HEK293T (cell line): ENCODE measurements around the gene ZNF415.

Source experiments
- CTCF ChIA-PET: fragments of 350-600 bp; formaldehyde crosslinking; extraction: SDS; loops from one replicate; lab custom pipeline; 2021; ENCODE audit warnings: antibody characterized with exemption, inconsistent platforms; lab: Yijun Ruan, JAX
- POLR2A ChIA-PET: fragments of 350-600 bp; formaldehyde crosslinking; extraction: SDS; loops from one replicate; lab custom pipeline; 2020; ENCODE audit warnings: antibody characterized with exemption, inconsistent platforms; lab: Yijun Ruan, JAX
- DNase-seq: peaks from one replicate; pipeline ENCODE4 v3.0.0; 2012; ENCODE audit warnings: mixed read lengths; ENCODE audit errors: extremely low spot score
- BHLHE40 ChIP-seq: fragments of 450-650 bp; IDR thresholded peaks from 2 replicates; pipeline ENCODE4 v1.6.1; 2016; ENCODE audit warnings: mild to moderate bottlenecking, moderate library complexity, borderline replicate concordance
- ELF4 ChIP-seq: fragments of 450-650 bp; IDR thresholded peaks from 2 replicates; pipeline ENCODE4 v1.6.1; 2017; ENCODE audit warnings: antibody characterized with exemption
- FOXA1 ChIP-seq: fragments of 450-650 bp; IDR thresholded peaks from 2 replicates; pipeline ENCODE4 v1.6.1; 2016; ENCODE audit warnings: mild to moderate bottlenecking
- FOXK2 ChIP-seq: fragments of 450-650 bp; IDR thresholded peaks from 2 replicates; pipeline ENCODE4 v1.6.1; 2016; ENCODE audit warnings: mild to moderate bottlenecking
- FOXM1 ChIP-seq: fragments of 450-650 bp; IDR thresholded peaks from 2 replicates; pipeline ENCODE4 v1.6.1; 2017; ENCODE audit warnings: mild to moderate bottlenecking, borderline replicate concordance
- L3MBTL2 ChIP-seq: fragments of 450-650 bp; conservative IDR thresholded peaks from 2 replicates; pipeline ENCODE4 v1.6.1; 2016; ENCODE audit warnings: mild to moderate bottlenecking
- TARDBP ChIP-seq: fragments of 450-650 bp; IDR thresholded peaks from 2 replicates; pipeline ENCODE4 v1.6.1; 2016

The ZNF415 gene

DNA sequence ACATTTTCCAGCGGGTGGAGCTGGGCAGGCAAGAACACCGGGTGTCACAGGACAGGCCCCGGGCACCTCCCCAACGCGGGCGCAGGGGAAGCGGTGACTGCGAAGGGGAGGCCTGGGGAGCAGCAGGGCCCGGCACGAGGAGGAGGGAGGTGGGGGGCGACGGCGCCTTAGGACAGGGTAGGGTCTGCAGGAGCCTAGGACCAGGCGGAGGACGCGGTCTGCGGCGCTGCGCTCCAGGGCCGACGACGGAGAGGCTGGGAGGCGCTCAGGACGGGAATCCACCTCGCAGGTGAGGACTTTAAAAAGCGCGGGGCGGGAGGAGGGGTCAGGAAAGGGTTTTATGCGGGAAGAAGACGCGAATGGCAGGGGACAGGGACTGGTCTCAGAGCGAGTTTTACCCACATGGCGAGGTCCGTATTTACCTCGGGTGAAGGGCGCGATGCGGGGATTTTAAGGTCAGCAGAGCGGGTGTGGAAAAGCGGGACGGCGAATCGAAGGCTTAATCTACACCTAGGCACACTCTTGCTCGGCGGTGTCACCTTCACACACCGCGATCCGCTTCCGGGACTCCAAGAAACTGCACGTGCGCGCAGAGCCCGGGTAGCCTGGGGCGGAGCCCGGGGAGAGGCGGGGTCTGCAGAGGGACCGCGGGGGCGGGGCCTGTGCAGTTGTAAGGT lies 74.7 kb downstream of the ZNF415 start:
- CTCF ChIA-PET = no interaction called here

More for the DNA sequence above, 74.7 kb downstream of the ZNF415 start:
- TF ChIP-seq BHLHE40 (no peak), ELF4 (no peak), FOXK2 (no peak), FOXA1 (no peak), L3MBTL2 (no peak), FOXM1 (no peak), TARDBP (no peak)
- POLR2A ChIA-PET = no interaction called here
- DNase-seq = no peak
